Thyroid gland (tissue), 4 donors: ENCODE results near the gene MAPK7.

ENCODE experiments used
- POLR2A ChIP-seq, 2 donors: fragments of 450-650 bp; IDR thresholded peaks; one replicate each; pipeline ENCODE4 v1.6.1; 2017; ENCODE audit warnings: antibody characterized with exemption in 2 of 2, mild to moderate bottlenecking in 2 of 2, moderate library complexity in 1 of 2
- TF ChIP-seq, protein P1 (sequence below), 6 experiments: fragments of 200-600 bp in 3 of 6; fragments of 450-650 bp in 3 of 6; sonication (generic) in 3 of 6; IDR thresholded peaks; one replicate each; pipeline ENCODE4 v1.5.1; 2016 to 2019; ENCODE audit warnings: antibody characterized with exemption in 6 of 6, mild to moderate bottlenecking in 2 of 6, inconsistent platforms in 1 of 6, moderate library complexity in 1 of 6

DNA sequence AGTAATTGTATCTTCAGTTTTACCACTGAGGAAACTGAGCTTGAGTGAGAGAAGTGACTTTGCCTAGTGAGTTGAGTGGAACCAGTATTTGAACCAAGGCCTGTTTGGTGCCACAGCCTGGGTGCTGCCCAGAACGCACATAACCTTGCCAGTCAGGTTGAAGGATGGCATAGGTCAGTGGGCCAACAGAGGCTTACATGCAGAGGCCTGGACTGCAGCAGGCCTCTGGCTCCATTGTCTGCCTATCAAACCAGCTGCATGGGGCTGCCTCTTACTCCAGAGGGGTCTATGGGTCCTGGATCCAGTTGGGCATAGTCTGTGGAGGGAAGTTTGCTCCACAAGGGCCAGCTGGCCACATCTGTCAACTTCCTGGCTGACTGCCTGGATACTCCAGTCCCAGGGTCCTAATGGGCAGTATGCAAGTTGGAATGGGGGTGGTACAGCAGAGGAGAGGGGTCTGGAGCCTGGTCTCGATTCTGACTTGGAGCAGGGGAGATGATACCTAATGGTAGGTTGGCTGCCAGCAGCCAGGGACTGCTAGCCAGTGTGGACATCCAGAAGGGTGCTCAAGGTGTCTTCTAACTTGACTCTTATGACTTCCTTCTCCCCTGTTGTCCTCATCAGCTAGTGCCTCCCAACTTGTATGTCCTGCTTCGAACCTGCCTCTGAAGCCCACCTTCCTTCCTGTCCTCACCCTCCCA lies 21.6 kb downstream of the MAPK7 start:
- TF ChIP-seq, protein P1, sequence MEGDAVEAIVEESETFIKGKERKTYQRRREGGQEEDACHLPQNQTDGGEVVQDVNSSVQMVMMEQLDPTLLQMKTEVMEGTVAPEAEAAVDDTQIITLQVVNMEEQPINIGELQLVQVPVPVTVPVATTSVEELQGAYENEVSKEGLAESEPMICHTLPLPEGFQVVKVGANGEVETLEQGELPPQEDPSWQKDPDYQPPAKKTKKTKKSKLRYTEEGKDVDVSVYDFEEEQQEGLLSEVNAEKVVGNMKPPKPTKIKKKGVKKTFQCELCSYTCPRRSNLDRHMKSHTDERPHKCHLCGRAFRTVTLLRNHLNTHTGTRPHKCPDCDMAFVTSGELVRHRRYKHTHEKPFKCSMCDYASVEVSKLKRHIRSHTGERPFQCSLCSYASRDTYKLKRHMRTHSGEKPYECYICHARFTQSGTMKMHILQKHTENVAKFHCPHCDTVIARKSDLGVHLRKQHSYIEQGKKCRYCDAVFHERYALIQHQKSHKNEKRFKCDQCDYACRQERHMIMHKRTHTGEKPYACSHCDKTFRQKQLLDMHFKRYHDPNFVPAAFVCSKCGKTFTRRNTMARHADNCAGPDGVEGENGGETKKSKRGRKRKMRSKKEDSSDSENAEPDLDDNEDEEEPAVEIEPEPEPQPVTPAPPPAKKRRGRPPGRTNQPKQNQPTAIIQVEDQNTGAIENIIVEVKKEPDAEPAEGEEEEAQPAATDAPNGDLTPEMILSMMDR (IDR thresholded peaks at IDR 0.05) = no peak
- TF ChIP-seq POLR2A (IDR thresholded peaks at IDR 0.05) = no peak
